Stomach (tissue), 9 donors: ENCODE measurements around the gene CHST11. TPM values are rescaled to one million over a fixed set of nuclear protein-coding genes. Genes with fewer than 3 reads are reported as not detected.

Source experiments
- DNase-seq, 2 donors: peaks; one replicate each; pipeline versions ENCODE4 v3.0.0 to v3.0.0-alpha.2; 2013 to 2019
- H3K27ac ChIP-seq, 5 donors: fragments of 200-600 bp in 4 of 5; sonication (generic) in 4 of 5; one replicate each; pipeline ENCODE4 v1.5.1; 2013 to 2019; ENCODE audit warnings: mild to moderate bottlenecking in 1 of 5, moderate library complexity in 1 of 5
- H3K27me3 ChIP-seq, 3 donors: fragments of 200-600 bp; sonication (generic); one replicate each; pipeline ENCODE4 v1.5.1; 2017 to 2019; ENCODE audit warnings: mixed run types in 1 of 3
- H3K36me3 ChIP-seq, 4 donors: fragments of 200-600 bp; sonication (generic); 1 replicate in 3 of 4; 2 replicates in 1 of 4; pipeline ENCODE4 v1.5.1; 2016 to 2019
- H3K4me1 ChIP-seq, 4 donors: fragments of 200-600 bp; sonication (generic); one replicate each; pipeline ENCODE4 v1.5.1; 2016 to 2019
- H3K4me3 ChIP-seq, 4 donors: fragments of 200-600 bp; sonication (generic) in 3 of 4; one replicate each; pipeline ENCODE4 v1.5.1; 2016 to 2019; ENCODE audit warnings: mild to moderate bottlenecking in 1 of 4
- H3K9me3 ChIP-seq, 4 donors: fragments of 200-600 bp; sonication (generic); one replicate each; pipeline ENCODE4 v1.5.1; 2016 to 2019
- CTCF ChIP-seq, 7 experiments: fragments of 450-650 bp in 4 of 7; fragments of 200-600 bp in 3 of 7; sonication (generic) in 3 of 7; IDR thresholded peaks; one replicate each; pipeline ENCODE4 v1.5.1; 2016 to 2019; ENCODE audit warnings: antibody characterized with exemption in 7 of 7, control low read depth in 2 of 7, mild to moderate bottlenecking in 1 of 7
- EP300 ChIP-seq: sonication (generic); formaldehyde crosslinking; IDR thresholded peaks from one replicate; pipeline ENCODE4 v1.6.1; 2017; ENCODE audit warnings: antibody characterized with exemption
- POLR2A ChIP-seq, 4 donors: fragments of 450-650 bp; IDR thresholded peaks; one replicate each; pipeline ENCODE4 v1.6.1; 2016; ENCODE audit warnings: antibody characterized with exemption in 4 of 4, control low read depth in 2 of 4, mild to moderate bottlenecking in 1 of 4, moderate library complexity in 1 of 4
- POLR2AphosphoS5 ChIP-seq, 3 donors: sonication (generic); formaldehyde crosslinking; IDR thresholded peaks; one replicate each; pipeline ENCODE4 v1.6.1; 2016; ENCODE audit warnings: antibody characterized with exemption in 3 of 3
- WGBS, 5 donors: extraction: QIAGEN DNeasy Blood & Tissue Kit in 3 of 5; methylation state at CpG; one replicate each; pipeline versions ENCODE4 v1.1.5 to v1.1.7; 2013 to 2018; 5-methylcytosine and 5-hydroxymethylcytosine counted together
- intact Hi-C: fragments of 100-400 bp; cut with DNase I; formaldehyde crosslinking; loops from one replicate; pipeline ENCODE4 v1.15.1; 2023; ENCODE audit warnings: low total_unique reads
- polyA plus RNA-seq, 3 donors: library from polyadenylated mRNA; stranded (reverse); fragments of 200-250 nt; gene quantifications; one replicate each; pipeline ENCODE4 v1.2.3, GENCODE V29; 2013
- total RNA-seq, 5 donors: library from RNA; depleted of rRNA; stranded (reverse); fragments of >200 nt; gene quantifications; one replicate each; pipeline versions ENCODE4 v1.1.0 to v1.2.3, GENCODE V29; 2014 to 2016
- donor health status: healthy with polysubstance abuse.
- donor health status: Bipolar disorder and iron deficiency.
- donor health status: healthy.

The CHST11 gene
- total and polyA plus RNA-seq, 8 donors: 2.3 to 192 (median 18.6) TPM

- no peaks in the 10 kb centered on the region for H3K36me3 ChIP-seq
- H3K27ac ChIP-seq: no peak overlapping the region
- no peak for TF ChIP-seq POLR2AphosphoS5 (IDR thresholded peaks at IDR 0.05)
- TF ChIP-seq POLR2A (IDR thresholded peaks at IDR 0.05): no peak
- TF ChIP-seq EP300: no peak
- TF ChIP-seq CTCF (IDR thresholded peaks at IDR 0.05): no peak
- no peak overlapping the region for H3K4me3 ChIP-seq
- DNase-seq: no peak
- 87 to 99% (median 93%) methylated on average over 2 of the region's 2 CpGs for WGBS, 5 donors
- H3K4me1 ChIP-seq: peaks cover 9 to 40% (median 14%) of the 10 kb centered on the region in 4 donors
- no peaks in the 10 kb centered on the region for H3K9me3 ChIP-seq
- intact Hi-C loops: no loop called here
- H3K27me3 ChIP-seq: no peaks in the 10 kb centered on the region
Measured at GRCh38 chr12:104536841-104537240, 80.1 kb downstream of the CHST11 start.

GRCh38 chr12:104538056-104538455 is 81.3 kb downstream of the CHST11 start:
- H3K4me1 ChIP-seq: peaks cover 9 to 36% (median 13%) of the 10 kb centered on the region in 4 donors
- WGBS, 5 donors: 92 to 96% (median 95%) methylated on average over 4 of the region's 4 CpGs
- no peaks in the 10 kb centered on the region for H3K27me3 ChIP-seq
- H3K27ac ChIP-seq: no peak overlapping the region
- intact Hi-C loops: no loop called here
- TF ChIP-seq POLR2A (IDR thresholded peaks at IDR 0.05) (no peak), EP300 (no peak), CTCF (IDR thresholded peaks at IDR 0.05) (no peak), POLR2AphosphoS5 (IDR thresholded peaks at IDR 0.05) (no peak)
- no peak for DNase-seq
- H3K4me3 ChIP-seq: no peak overlapping the region
- H3K36me3 ChIP-seq: no peaks in the 10 kb centered on the region
- no peaks in the 10 kb centered on the region for H3K9me3 ChIP-seq

- no peak for TF ChIP-seq POLR2AphosphoS5 (IDR thresholded peaks at IDR 0.05)
- no peak for TF ChIP-seq EP300
- TF ChIP-seq POLR2A (IDR thresholded peaks at IDR 0.05): no peak
- no peak for DNase-seq
- Histone ChIP-seq H3K4me3 (no peak overlapping the region), H3K27ac (no peak overlapping the region), H3K4me1 (peaks cover under 1 to 27% (median 5%) of the 10 kb centered on the region in 4 donors), H3K36me3 (no peaks in the 10 kb centered on the region), H3K27me3 (no peaks in the 10 kb centered on the region), H3K9me3 (no peaks in the 10 kb centered on the region)
- intact Hi-C loops: no loop called here
- WGBS, 5 donors: 84 to 96% (median 94%) methylated on average over 6 of the region's 6 CpGs
Measured at GRCh38 chr12:104538891-104539462, 82.2 kb downstream of the CHST11 start.

GRCh38 chr12:104544836-104545235 is 88.1 kb downstream of the CHST11 start:
- no peak overlapping the region for H3K27ac ChIP-seq
- WGBS, 5 donors: 91 to 98% (median 94%) methylated on average over 5 of the region's 5 CpGs
- H3K4me1 ChIP-seq: peaks cover 0 to 23% (median 7%) of the 10 kb centered on the region in 4 donors
- no peaks in the 10 kb centered on the region for H3K9me3 ChIP-seq
- intact Hi-C loops: no loop called here
- H3K27me3 ChIP-seq: no peaks in the 10 kb centered on the region
- TF ChIP-seq POLR2AphosphoS5 (IDR thresholded peaks at IDR 0.05) (no peak), EP300 (no peak)
- H3K4me3 ChIP-seq: no peak overlapping the region
- no peak for DNase-seq
- H3K36me3 ChIP-seq: no peaks in the 10 kb centered on the region

- WGBS, 5 donors: 25 to 60% (median 42%) methylated on average over 3 of the region's 3 CpGs
- Histone ChIP-seq H3K36me3 (no peaks in the 10 kb centered on the region), H3K27me3 (no peaks in the 10 kb centered on the region), H3K4me1 (peaks cover 0 to 40% (median 10%) of the 10 kb centered on the region in 4 donors), H3K9me3 (no peaks in the 10 kb centered on the region), H3K4me3 (no peak overlapping the region), H3K27ac (no peak overlapping the region)
- DNase-seq: peak in 1 of 2 donors; percentile 26
- intact Hi-C loops: no loop called here
- TF ChIP-seq EP300 (no peak), POLR2AphosphoS5 (IDR thresholded peaks at IDR 0.05) (no peak), POLR2A (IDR thresholded peaks at IDR 0.05) (no peak), CTCF (IDR thresholded peaks at IDR 0.05) (no peak)
Measured at GRCh38 chr12:104546575-104546974, 89.8 kb downstream of the CHST11 start.
